Tibial nerve (tissue), 4 donors: Measurements from ENCODE around the gene ADAP1. TPM values are rescaled to one million over a fixed set of nuclear protein-coding genes. Genes with fewer than 3 reads are reported as not detected.
A peak's percentile ranks its signal among the peaks of the same experiment; 100 is the strongest.
"Not testable (repeated sequence)": the region's sequence is repeated elsewhere in the genome, so short reads cannot be mapped to it uniquely, and the experiment has no call there.

Source experiments
- DNase-seq, 2 donors: peaks; one replicate each; pipeline ENCODE4 v3.0.0-alpha.2; 2019; ENCODE audit warnings: low spot score in 2 of 2
- H3K27ac ChIP-seq, 4 donors: fragments of 200-600 bp; sonication (generic) in 3 of 4; one replicate each; pipeline ENCODE4 v1.5.1; 2017 to 2019; ENCODE audit warnings: mild to moderate bottlenecking in 1 of 4
- H3K27me3 ChIP-seq, 2 donors: fragments of 200-600 bp; sonication (generic) in 1 of 2; one replicate each; pipeline versions ENCODE4 v1.5.1 to v1.6.0; 2017 to 2019
- H3K36me3 ChIP-seq, 3 donors: fragments of 200-600 bp; sonication (generic); one replicate each; pipeline ENCODE4 v1.5.1; 2018 to 2019
- H3K4me1 ChIP-seq, 4 donors: fragments of 200-600 bp; sonication (generic) in 3 of 4; one replicate each; pipeline ENCODE4 v1.5.1; 2017 to 2019
- H3K4me3 ChIP-seq, 4 donors: fragments of 200-600 bp; sonication (generic) in 3 of 4; one replicate each; pipeline ENCODE4 v1.5.1; 2017 to 2019; ENCODE audit warnings: mild to moderate bottlenecking in 1 of 4, moderate library complexity in 1 of 4
- H3K9me3 ChIP-seq, 4 donors: fragments of 200-600 bp; sonication (generic) in 3 of 4; one replicate each; pipeline ENCODE4 v1.5.1; 2017 to 2019
- CTCF ChIP-seq, 5 experiments: fragments of 200-600 bp in 3 of 5; fragments of 450-650 bp in 2 of 5; sonication (generic) in 3 of 5; IDR thresholded peaks; one replicate each; pipeline ENCODE4 v1.5.1; 2016 to 2019; ENCODE audit warnings: antibody characterized with exemption in 5 of 5, mild to moderate bottlenecking in 3 of 5, moderate library complexity in 2 of 5
- EP300 ChIP-seq, 2 donors: sonication (generic); formaldehyde crosslinking; IDR thresholded peaks; one replicate each; pipeline ENCODE4 v1.6.1; 2017; ENCODE audit warnings: antibody characterized with exemption in 2 of 2, mild to moderate bottlenecking in 1 of 2
- POLR2A ChIP-seq, 2 donors: fragments of 450-650 bp; IDR thresholded peaks; one replicate each; pipeline ENCODE4 v1.6.1; 2017; ENCODE audit warnings: antibody characterized with exemption in 2 of 2, mild to moderate bottlenecking in 2 of 2, moderate library complexity in 2 of 2
- WGBS, 2 donors: methylation state at CpG; one replicate each; pipeline ENCODE4 v1.1.5; 2018; 5-methylcytosine and 5-hydroxymethylcytosine counted together
- total RNA-seq, 4 donors: library from RNA; depleted of rRNA; stranded (reverse); fragments of >200 nt; gene quantifications; one replicate each; pipeline ENCODE4 v1.1.0, GENCODE V29; 2016

Gene ADAP1
- total RNA-seq, 4 donors from 2014 or later: 29.3 to 53.0 (median 39.6) TPM

GRCh38 chr7:944744-945143 is 9.7 kb downstream of the ADAP1 start:
- no peaks in the 10 kb centered on the region for H3K27me3 ChIP-seq
- no peak for DNase-seq
- peaks cover 0 to 16% (median 0%) of the 10 kb centered on the region in 4 donors for H3K4me1 ChIP-seq
- H3K9me3 ChIP-seq: peaks cover 0 to 8% (median 0%) of the 10 kb centered on the region in 4 donors
- 77 to 80% methylated on average over 5 of the region's 5 CpGs for WGBS, 2 donors
- TF ChIP-seq POLR2A (IDR thresholded peaks at IDR 0.05) (no peak), CTCF (IDR thresholded peaks at IDR 0.05) (no peak), EP300 (IDR thresholded peaks at IDR 0.05) (no peak)
- no peak overlapping the region for H3K4me3 ChIP-seq
- no peaks in the 10 kb centered on the region for H3K36me3 ChIP-seq
- peak overlapping the region in 3 of 4 donors; percentile 11 to 82 (median 77) for H3K27ac ChIP-seq

- H3K36me3 ChIP-seq, H3K9me3 ChIP-seq, H3K27me3 ChIP-seq, DNase-seq, H3K27ac ChIP-seq, H3K4me3 ChIP-seq: not testable (repeated sequence)
- WGBS, 2 donors: 74 to 85% methylated on average over 4 of the region's 4 CpGs
- H3K4me1 ChIP-seq: peaks cover 0 to 16% (median 0%) of the 10 kb centered on the region in 4 donors
Observed at GRCh38 chr7:943793-944192, 10.7 kb downstream of the ADAP1 start.

- H3K27me3 ChIP-seq: no peaks in the 10 kb centered on the region
- H3K27ac ChIP-seq: no peak overlapping the region
- 56 to 57% methylated on average over 2 of the region's 2 CpGs for WGBS, 2 donors
- TF ChIP-seq CTCF (IDR thresholded peaks at IDR 0.05) (no peak), EP300 (IDR thresholded peaks at IDR 0.05) (no peak), POLR2A (IDR thresholded peaks at IDR 0.05) (no peak)
- peaks cover 0 to 7% (median 0%) of the 10 kb centered on the region in 4 donors for H3K4me1 ChIP-seq
- no peak for DNase-seq
- H3K36me3 ChIP-seq: peaks cover 0 to 6% (median 0%) of the 10 kb centered on the region in 3 donors
- peaks cover 0 to 8% (median 0%) of the 10 kb centered on the region in 4 donors for H3K9me3 ChIP-seq
- H3K4me3 ChIP-seq: no peak overlapping the region
Observed at GRCh38 chr7:940599-941408, 13.7 kb downstream of the ADAP1 start.

GRCh38 chr7:939843-940242 is 14.6 kb downstream of the ADAP1 start:
- no peak for DNase-seq
- H3K27ac ChIP-seq: no peak overlapping the region
- H3K4me3 ChIP-seq: no peak overlapping the region
- peaks cover 0 to 15% (median 0%) of the 10 kb centered on the region in 3 donors for H3K36me3 ChIP-seq
- TF ChIP-seq POLR2A (IDR thresholded peaks at IDR 0.05) (no peak), CTCF (IDR thresholded peaks at IDR 0.05) (no peak), EP300 (IDR thresholded peaks at IDR 0.05) (no peak)
- H3K27me3 ChIP-seq: no peaks in the 10 kb centered on the region
- 89 to 93% methylated on average over 4 of the region's 4 CpGs for WGBS, 2 donors
- H3K9me3 ChIP-seq: peaks cover 0 to 8% (median 0%) of the 10 kb centered on the region in 4 donors
- H3K4me1 ChIP-seq: no peaks in the 10 kb centered on the region

GRCh38 chr7:938546-939185 is 15.8 kb downstream of the ADAP1 start:
- no peak overlapping the region for H3K4me3 ChIP-seq
- DNase-seq: no peak
- peaks cover 0 to 8% (median 0%) of the 10 kb centered on the region in 4 donors for H3K9me3 ChIP-seq
- no peaks in the 10 kb centered on the region for H3K27me3 ChIP-seq
- WGBS, 2 donors: 92 to 95% methylated on average over 19 to 26 of the region's 27 CpGs
- no peak overlapping the region for H3K27ac ChIP-seq
- TF ChIP-seq POLR2A (IDR thresholded peaks at IDR 0.05): no peak
- no peak for TF ChIP-seq EP300 (IDR thresholded peaks at IDR 0.05)
- TF ChIP-seq CTCF (IDR thresholded peaks at IDR 0.05): no peak
- peaks cover 0 to 22% (median 0%) of the 10 kb centered on the region in 3 donors for H3K36me3 ChIP-seq
- H3K4me1 ChIP-seq: no peaks in the 10 kb centered on the region
